ENCODE measurements around the gene DAD1. TPM values are rescaled to one million over a fixed set of nuclear protein-coding genes. Genes with fewer than 3 reads are reported as not detected.

DAD1 gene
- total RNA-seq, 1 experiment from 2014 or later, result 459 TPM

DNA sequence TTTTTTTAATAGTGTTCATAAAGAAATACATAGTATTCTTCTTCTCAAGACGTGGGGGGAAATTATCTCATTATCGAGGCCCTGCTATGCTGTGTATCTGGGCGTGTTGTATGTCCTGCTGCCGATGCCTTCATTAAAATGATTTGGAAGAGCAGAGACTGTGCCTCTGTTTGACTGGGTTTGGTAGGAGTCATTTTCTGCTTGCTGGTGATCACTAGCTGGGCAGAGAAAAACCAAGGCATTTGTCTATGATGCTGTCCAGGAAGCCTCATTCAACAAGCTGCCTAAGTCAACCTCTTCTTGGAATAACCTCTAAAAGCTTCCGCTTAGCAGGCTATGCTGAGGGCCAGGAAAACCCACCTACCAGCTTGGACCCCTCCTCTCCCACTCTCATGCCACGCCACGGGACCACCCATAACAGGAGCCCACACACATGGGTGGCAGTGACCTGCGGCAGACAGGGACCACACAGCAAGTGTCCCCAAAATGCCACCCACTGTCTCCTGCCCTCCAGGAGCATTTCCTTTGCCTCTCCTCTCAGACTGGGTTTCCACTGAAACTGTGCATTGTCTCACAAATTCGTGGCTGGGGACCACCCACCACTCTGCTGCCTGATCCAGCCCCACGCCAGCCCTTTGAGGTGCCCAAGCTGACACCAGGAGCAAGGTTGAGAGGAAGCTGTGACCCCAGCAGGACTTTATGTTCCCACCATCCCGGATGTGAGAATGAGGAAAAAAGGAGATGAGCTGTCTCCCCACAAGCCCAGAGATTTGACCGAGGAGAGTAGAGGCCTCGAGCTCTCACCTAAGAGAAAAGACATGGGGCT, 36.8 kb downstream of the DAD1 start:
- H3K9me3 ChIP-seq (ENCODE audit: low read length), result no peaks in the 10 kb centered on the region
- H3K9ac ChIP-seq (ENCODE audit: low read length), result no peak overlapping the region
- no peak overlapping the region for H3K27ac ChIP-seq (ENCODE audit: low read length)
- no peak overlapping the region for H2AFZ ChIP-seq (ENCODE audit: low read length)
- no peaks in the 10 kb centered on the region for H4K20me1 ChIP-seq (ENCODE audit: insufficient read depth, low read depth, low read length)
- H3K79me2 ChIP-seq (ENCODE audit: low read length), result no peaks in the 10 kb centered on the region
- no peak for DNase-seq
- H3K36me3 ChIP-seq (ENCODE audit: insufficient read depth, low read length), result no peaks in the 10 kb centered on the region
- H3K4me2 ChIP-seq (ENCODE audit: low read depth, low read length, poor library complexity, severe bottlenecking), result no peak overlapping the region
- peaks cover 44% of the 10 kb centered on the region for H3K4me1 ChIP-seq (ENCODE audit: low read length)
- H3K9me2 ChIP-seq (replicated peaks; ENCODE audit: insufficient read depth, low read length), result no peaks in the 10 kb centered on the region
- no peaks in the 10 kb centered on the region for H3K27me3 ChIP-seq (ENCODE audit: low read length)
- no peak overlapping the region for H3K4me3 ChIP-seq (ENCODE audit: low read length)

DNA sequence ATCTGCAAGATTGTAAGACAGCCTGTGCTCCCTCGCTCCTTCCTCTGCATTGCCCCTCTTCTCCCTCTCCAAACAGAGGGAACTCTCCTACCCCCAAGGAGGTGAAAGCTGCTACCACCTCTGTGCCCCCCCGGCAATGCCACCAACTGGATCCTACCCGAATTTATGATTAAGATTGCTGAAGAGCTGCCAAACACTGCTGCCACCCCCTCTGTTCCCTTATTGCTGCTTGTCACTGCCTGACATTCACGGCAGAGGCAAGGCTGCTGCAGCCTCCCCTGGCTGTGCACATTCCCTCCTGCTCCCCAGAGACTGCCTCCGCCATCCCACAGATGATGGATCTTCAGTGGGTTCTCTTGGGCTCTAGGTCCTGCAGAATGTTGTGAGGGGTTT, 37.4 kb downstream of the DAD1 start:
- Histone ChIP-seq H2AFZ (ENCODE audit: low read length) (no peak overlapping the region), H3K4me1 (ENCODE audit: low read length) (peaks cover 38% of the 10 kb centered on the region), H3K9me2 (replicated peaks; ENCODE audit: insufficient read depth, low read length) (no peaks in the 10 kb centered on the region), H3K36me3 (ENCODE audit: insufficient read depth, low read length) (no peaks in the 10 kb centered on the region), H3K79me2 (ENCODE audit: low read length) (no peaks in the 10 kb centered on the region), H3K4me2 (ENCODE audit: low read depth, low read length, poor library complexity, severe bottlenecking) (no peak overlapping the region), H3K9ac (ENCODE audit: low read length) (no peak overlapping the region), H3K27me3 (ENCODE audit: low read length) (no peaks in the 10 kb centered on the region), H3K9me3 (ENCODE audit: low read length) (no peaks in the 10 kb centered on the region), H4K20me1 (ENCODE audit: insufficient read depth, low read depth, low read length) (no peaks in the 10 kb centered on the region), H3K4me3 (ENCODE audit: low read length) (no peak overlapping the region), H3K27ac (ENCODE audit: low read length) (no peak overlapping the region)
- no peak for DNase-seq

DNA sequence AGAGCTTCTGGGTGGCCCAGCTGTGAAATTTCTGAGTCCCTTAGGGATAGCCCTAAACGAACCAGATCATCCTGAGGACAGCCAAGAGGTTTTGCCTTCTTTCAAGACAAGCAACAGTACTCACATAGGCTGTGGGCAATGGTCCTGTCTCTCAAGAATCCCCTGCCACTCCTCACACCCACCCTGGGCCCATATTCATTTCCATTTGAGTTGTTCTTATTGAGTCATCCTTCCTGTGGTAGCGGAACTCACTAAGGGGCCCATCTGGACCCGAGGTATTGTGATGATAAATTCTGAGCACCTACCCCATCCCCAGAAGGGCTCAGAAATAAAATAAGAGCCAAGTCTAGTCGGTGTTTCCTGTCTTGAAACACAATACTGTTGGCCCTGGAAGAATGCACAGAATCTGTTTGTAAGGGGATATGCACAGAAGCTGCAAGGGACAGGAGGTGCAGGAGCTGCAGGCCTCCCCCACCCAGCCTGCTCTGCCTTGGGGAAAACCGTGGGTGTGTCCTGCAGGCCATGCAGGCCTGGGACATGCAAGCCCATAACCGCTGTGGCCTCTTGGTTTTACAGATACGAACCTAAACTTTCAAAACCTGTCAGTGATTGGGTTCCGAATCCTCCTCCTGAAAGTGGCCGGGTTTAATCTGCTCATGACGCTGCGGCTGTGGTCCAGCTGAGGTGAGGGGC, 38.9 kb downstream of the DAD1 start:
- DNase-seq, result peak; percentile 75
- peak overlapping the region; percentile 13 for H3K9ac ChIP-seq (ENCODE audit: low read length)
- H3K4me1 ChIP-seq (ENCODE audit: low read length), result peaks cover 31% of the 10 kb centered on the region
- no peak overlapping the region for H3K4me3 ChIP-seq (ENCODE audit: low read length)
- H3K9me2 ChIP-seq (replicated peaks; ENCODE audit: insufficient read depth, low read length), result no peaks in the 10 kb centered on the region
- H3K27me3 ChIP-seq (ENCODE audit: low read length), result no peaks in the 10 kb centered on the region
- H3K36me3 ChIP-seq (ENCODE audit: insufficient read depth, low read length), result no peaks in the 10 kb centered on the region
- H3K27ac ChIP-seq (ENCODE audit: low read length), result peak overlapping the region; percentile 43
- no peaks in the 10 kb centered on the region for H4K20me1 ChIP-seq (ENCODE audit: insufficient read depth, low read depth, low read length)
- no peaks in the 10 kb centered on the region for H3K9me3 ChIP-seq (ENCODE audit: low read length)
- H2AFZ ChIP-seq (ENCODE audit: low read length), result no peak overlapping the region; the same call in 1 of the 2 replicates
- H3K4me2 ChIP-seq (ENCODE audit: low read depth, low read length, poor library complexity, severe bottlenecking), result peak overlapping the region; percentile 1
- no peaks in the 10 kb centered on the region for H3K79me2 ChIP-seq (ENCODE audit: low read length)

DNA sequence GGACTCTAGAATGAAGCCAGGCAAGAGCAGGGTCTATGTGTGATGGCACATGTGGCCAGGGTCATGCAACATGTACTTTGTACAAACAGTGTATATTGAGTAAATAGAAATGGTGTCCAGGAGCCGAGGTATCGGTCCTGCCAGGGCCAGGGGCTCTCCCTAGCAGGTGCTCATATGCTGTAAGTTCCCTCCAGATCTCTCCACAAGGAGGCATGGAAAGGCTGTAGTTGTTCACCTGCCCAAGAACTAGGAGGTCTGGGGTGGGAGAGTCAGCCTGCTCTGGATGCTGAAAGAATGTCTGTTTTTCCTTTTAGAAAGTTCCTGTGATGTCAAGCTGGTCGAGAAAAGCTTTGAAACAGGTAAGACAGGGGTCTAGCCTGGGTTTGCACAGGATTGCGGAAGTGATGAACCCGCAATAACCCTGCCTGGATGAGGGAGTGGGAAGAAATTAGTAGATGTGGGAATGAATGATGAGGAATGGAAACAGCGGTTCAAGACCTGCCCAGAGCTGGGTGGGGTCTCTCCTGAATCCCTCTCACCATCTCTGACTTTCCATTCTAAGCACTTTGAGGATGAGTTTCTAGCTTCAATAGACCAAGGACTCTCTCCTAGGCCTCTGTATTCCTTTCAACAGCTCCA, 39.6 kb downstream of the DAD1 start:
- no peak overlapping the region for H3K4me3 ChIP-seq (ENCODE audit: low read length)
- H2AFZ ChIP-seq (ENCODE audit: low read length), result no peak overlapping the region
- no peaks in the 10 kb centered on the region for H3K79me2 ChIP-seq (ENCODE audit: low read length)
- peak overlapping the region; percentile 43 for H3K27ac ChIP-seq (ENCODE audit: low read length)
- no peaks in the 10 kb centered on the region for H3K36me3 ChIP-seq (ENCODE audit: insufficient read depth, low read length)
- no peaks in the 10 kb centered on the region for H3K9me2 ChIP-seq (replicated peaks; ENCODE audit: insufficient read depth, low read length)
- no peak overlapping the region for H3K4me2 ChIP-seq (ENCODE audit: low read depth, low read length, poor library complexity, severe bottlenecking)
- peak overlapping the region; percentile 13 for H3K9ac ChIP-seq (ENCODE audit: low read length)
- H3K4me1 ChIP-seq (ENCODE audit: low read length), result peaks cover 38% of the 10 kb centered on the region
- no peaks in the 10 kb centered on the region for H4K20me1 ChIP-seq (ENCODE audit: insufficient read depth, low read depth, low read length)
- no peaks in the 10 kb centered on the region for H3K9me3 ChIP-seq (ENCODE audit: low read length)
- no peak for DNase-seq
- H3K27me3 ChIP-seq (ENCODE audit: low read length), result no peaks in the 10 kb centered on the region

DNA sequence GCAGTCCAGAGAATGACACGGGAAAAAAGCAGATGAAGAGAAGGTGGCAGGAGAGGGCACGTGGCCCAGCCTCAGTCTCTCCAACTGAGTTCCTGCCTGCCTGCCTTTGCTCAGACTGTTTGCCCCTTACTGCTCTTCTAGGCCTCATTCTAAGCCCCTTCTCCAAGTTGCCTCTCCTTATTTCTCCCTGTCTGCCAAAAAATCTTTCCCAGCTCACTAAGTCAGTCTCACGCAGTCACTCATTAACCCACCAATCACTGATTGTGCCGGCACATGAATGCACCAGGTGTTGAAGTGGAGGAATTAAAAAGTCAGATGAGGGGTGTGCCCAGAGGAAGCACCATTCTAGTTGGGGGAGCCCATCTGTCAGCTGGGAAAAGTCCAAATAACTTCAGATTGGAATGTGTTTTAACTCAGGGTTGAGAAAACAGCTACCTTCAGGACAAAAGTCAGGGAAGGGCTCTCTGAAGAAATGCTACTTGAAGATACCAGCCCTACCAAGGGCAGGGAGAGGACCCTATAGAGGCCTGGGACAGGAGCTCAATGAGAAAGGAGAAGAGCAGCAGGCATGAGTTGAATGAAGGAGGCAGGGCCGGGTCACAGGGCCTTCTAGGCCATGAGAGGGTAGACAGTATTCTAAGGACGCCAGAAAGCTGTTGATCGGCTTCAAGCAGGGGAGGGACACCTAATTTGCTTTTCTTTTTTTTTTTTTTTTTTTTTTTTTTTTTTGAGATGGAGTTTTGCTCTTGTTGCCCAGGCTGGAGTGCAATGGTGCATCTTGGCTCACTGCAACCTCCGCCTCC, 40.9 kb downstream of the DAD1 start:
- Histone ChIP-seq H3K27me3 (ENCODE audit: low read length) (no peaks in the 10 kb centered on the region), H3K4me3 (ENCODE audit: low read length) (no peak overlapping the region), H3K9ac (ENCODE audit: low read length) (no peak overlapping the region), H3K36me3 (ENCODE audit: insufficient read depth, low read length) (no peaks in the 10 kb centered on the region), H3K9me3 (ENCODE audit: low read length) (no peaks in the 10 kb centered on the region), H3K79me2 (ENCODE audit: low read length) (no peaks in the 10 kb centered on the region), H2AFZ (ENCODE audit: low read length) (no peak overlapping the region), H3K4me1 (ENCODE audit: low read length) (peaks cover 45% of the 10 kb centered on the region), H3K4me2 (ENCODE audit: low read depth, low read length, poor library complexity, severe bottlenecking) (no peak overlapping the region), H4K20me1 (ENCODE audit: insufficient read depth, low read depth, low read length) (no peaks in the 10 kb centered on the region), H3K9me2 (replicated peaks; ENCODE audit: insufficient read depth, low read length) (no peaks in the 10 kb centered on the region), H3K27ac (ENCODE audit: low read length) (no peak overlapping the region)
- no peak for DNase-seq

DNA sequence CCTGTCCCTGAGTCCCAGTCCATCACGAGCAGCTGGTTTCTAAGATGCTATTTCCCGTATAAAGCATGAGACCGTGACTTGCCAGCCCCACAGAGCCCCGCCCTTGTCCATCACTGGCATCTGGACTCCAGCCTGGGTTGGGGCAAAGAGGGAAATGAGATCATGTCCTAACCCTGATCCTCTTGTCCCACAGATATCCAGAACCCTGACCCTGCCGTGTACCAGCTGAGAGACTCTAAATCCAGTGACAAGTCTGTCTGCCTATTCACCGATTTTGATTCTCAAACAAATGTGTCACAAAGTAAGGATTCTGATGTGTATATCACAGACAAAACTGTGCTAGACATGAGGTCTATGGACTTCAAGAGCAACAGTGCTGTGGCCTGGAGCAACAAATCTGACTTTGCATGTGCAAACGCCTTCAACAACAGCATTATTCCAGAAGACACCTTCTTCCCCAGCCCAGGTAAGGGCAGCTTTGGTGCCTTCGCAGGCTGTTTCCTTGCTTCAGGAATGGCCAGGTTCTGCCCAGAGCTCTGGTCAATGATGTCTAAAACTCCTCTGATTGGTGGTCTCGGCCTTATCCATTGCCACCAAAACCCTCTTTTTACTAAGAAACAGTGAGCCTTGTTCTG, 41.6 kb downstream of the DAD1 start:
- peaks cover 45% of the 10 kb centered on the region for H3K4me1 ChIP-seq (ENCODE audit: low read length)

DNA sequence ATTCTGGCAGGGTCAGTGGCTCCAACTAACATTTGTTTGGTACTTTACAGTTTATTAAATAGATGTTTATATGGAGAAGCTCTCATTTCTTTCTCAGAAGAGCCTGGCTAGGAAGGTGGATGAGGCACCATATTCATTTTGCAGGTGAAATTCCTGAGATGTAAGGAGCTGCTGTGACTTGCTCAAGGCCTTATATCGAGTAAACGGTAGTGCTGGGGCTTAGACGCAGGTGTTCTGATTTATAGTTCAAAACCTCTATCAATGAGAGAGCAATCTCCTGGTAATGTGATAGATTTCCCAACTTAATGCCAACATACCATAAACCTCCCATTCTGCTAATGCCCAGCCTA, 42.3 kb downstream of the DAD1 start:
- no peak for DNase-seq
- H3K27ac ChIP-seq (ENCODE audit: low read length), result no peak overlapping the region
- H3K4me1 ChIP-seq (ENCODE audit: low read length), result peaks cover 42% of the 10 kb centered on the region
- no peak overlapping the region for H3K9ac ChIP-seq (ENCODE audit: low read length)
- H3K9me3 ChIP-seq (ENCODE audit: low read length), result no peaks in the 10 kb centered on the region
- H3K9me2 ChIP-seq (replicated peaks; ENCODE audit: insufficient read depth, low read length), result no peaks in the 10 kb centered on the region
- H3K27me3 ChIP-seq (ENCODE audit: low read length), result no peaks in the 10 kb centered on the region
- H3K4me2 ChIP-seq (ENCODE audit: low read depth, low read length, poor library complexity, severe bottlenecking), result no peak overlapping the region
- H3K4me3 ChIP-seq (ENCODE audit: low read length), result no peak overlapping the region
- H4K20me1 ChIP-seq (ENCODE audit: insufficient read depth, low read depth, low read length), result no peaks in the 10 kb centered on the region
- no peak overlapping the region for H2AFZ ChIP-seq (ENCODE audit: low read length)
- no peaks in the 10 kb centered on the region for H3K36me3 ChIP-seq (ENCODE audit: insufficient read depth, low read length)
- no peaks in the 10 kb centered on the region for H3K79me2 ChIP-seq (ENCODE audit: low read length)

More for the DNA sequence above, 41.6 kb downstream of the DAD1 start:
- Histone ChIP-seq H3K9me2 (replicated peaks; ENCODE audit: insufficient read depth, low read length) (no peaks in the 10 kb centered on the region), H2AFZ (ENCODE audit: low read length) (no peak overlapping the region), H3K79me2 (ENCODE audit: low read length) (no peaks in the 10 kb centered on the region), H4K20me1 (ENCODE audit: insufficient read depth, low read depth, low read length) (no peaks in the 10 kb centered on the region), H3K9me3 (ENCODE audit: low read length) (no peaks in the 10 kb centered on the region), H3K4me3 (ENCODE audit: low read length) (no peak overlapping the region), H3K27ac (ENCODE audit: low read length) (no peak overlapping the region), H3K36me3 (ENCODE audit: insufficient read depth, low read length) (no peaks in the 10 kb centered on the region), H3K4me2 (ENCODE audit: low read depth, low read length, poor library complexity, severe bottlenecking) (no peak overlapping the region), H3K9ac (ENCODE audit: low read length) (no peak overlapping the region), H3K27me3 (ENCODE audit: low read length) (no peaks in the 10 kb centered on the region)
- DNase-seq, result no peak

Measured in Karpas-422 (cell line).